ENCODE results near the gene CD83.

CD83 gene

GRCh38 chr6:14089224-14089623 is 28.3 kb upstream of the CD83 start:
- no peak for DNase-seq

GRCh38 chr6:14091339-14091978 is 26.1 kb upstream of the CD83 start:
- DNase-seq = no peak

- DNase-seq = no peak
Observed at GRCh38 chr6:14092316-14092715, 25.3 kb upstream of the CD83 start.

- no peak for DNase-seq
Observed at GRCh38 chr6:14092838-14093789, 24.5 kb upstream of the CD83 start.

- DNase-seq = no peak
Observed at GRCh38 chr6:14094721-14095120, 22.9 kb upstream of the CD83 start.

- DNase-seq = no peak
Observed at GRCh38 chr6:14095437-14095836, 22.1 kb upstream of the CD83 start.

GRCh38 chr6:14100138-14100537 is 17.4 kb upstream of the CD83 start:
- DNase-seq = no peak

GRCh38 chr6:14100966-14101365 is 16.6 kb upstream of the CD83 start:
- no peak for DNase-seq

GRCh38 chr6:14102383-14102782 is 15.2 kb upstream of the CD83 start:
- DNase-seq = no peak

GRCh38 chr6:14105547-14105946 is 12.0 kb upstream of the CD83 start:
- DNase-seq = no peak

- DNase-seq = no peak
Observed at GRCh38 chr6:14107000-14107399, 10.6 kb upstream of the CD83 start.

- no peak for DNase-seq
Observed at GRCh38 chr6:14107711-14108494, 9.7 kb upstream of the CD83 start.

GRCh38 chr6:14108571-14109410 is 8.8 kb upstream of the CD83 start:
- DNase-seq = no peak

- DNase-seq = no peak
Observed at GRCh38 chr6:14109411-14109826, 8.2 kb upstream of the CD83 start.

GRCh38 chr6:14110001-14110818 is 7.4 kb upstream of the CD83 start:
- DNase-seq = no peak

GRCh38 chr6:14113976-14114375 is 3.6 kb upstream of the CD83 start:
- no peak for DNase-seq

GRCh38 chr6:14118091-14118439 is 493 bp downstream of the CD83 start:
- no peak for DNase-seq

GRCh38 chr6:14118446-14118845 is 874 bp downstream of the CD83 start:
- peak; percentile 22 for DNase-seq

- DNase-seq = no peak
Observed at GRCh38 chr6:14119784-14120183, 2.2 kb downstream of the CD83 start.

- no peak for DNase-seq
Observed at GRCh38 chr6:14120546-14120945, 3.0 kb downstream of the CD83 start.

GRCh38 chr6:14121936-14122344 is 4.4 kb downstream of the CD83 start:
- no peak for DNase-seq

Measured in right kidney (tissue), 1 donor.